Fibroblast of lung (primary cell): ENCODE results near the gene KRCC1.

Experiments used
- EZH2 ChIP-seq: IDR thresholded peaks from 2 replicates; pipeline ENCODE4 v1.5.1; 2012; ENCODE audit warnings: low read length, control low read depth, mild to moderate bottlenecking; ENCODE audit errors: missing control alignments
- TF ChIP-seq, protein P1 (sequence below), 2 donors: IDR thresholded peaks in 1 of 2; conservative IDR thresholded peaks in 1 of 2; 1 replicate in 1 of 2; 2 replicates in 1 of 2; pipeline ENCODE4 v1.5.1; 2011 to 2012; ENCODE audit warnings: low read length in 2 of 2, control low read depth in 1 of 2, inconsistent platforms in 1 of 2, low read depth in 1 of 2, mild to moderate bottlenecking in 1 of 2

DNA sequence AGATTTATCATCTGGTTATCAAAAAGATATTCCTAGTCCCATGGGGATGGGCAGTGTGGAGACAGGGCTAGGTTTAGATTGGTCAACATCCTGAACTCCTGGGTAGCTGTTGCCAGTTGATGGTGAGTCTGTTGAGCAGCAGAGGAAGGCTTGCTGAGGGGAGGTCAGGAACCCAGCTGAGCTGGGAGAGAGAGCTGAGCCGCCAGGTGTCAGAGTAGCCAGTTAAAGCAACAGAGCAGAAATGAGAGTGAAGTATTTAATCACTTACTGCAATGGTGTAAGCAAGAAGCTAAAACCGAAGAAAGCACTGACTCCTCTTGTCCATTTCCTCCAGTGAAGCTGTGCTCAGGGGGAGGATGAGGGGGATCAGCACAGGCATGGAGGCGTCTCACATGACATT lies 41.6 kb upstream of the KRCC1 start:
- TF ChIP-seq, protein P1, sequence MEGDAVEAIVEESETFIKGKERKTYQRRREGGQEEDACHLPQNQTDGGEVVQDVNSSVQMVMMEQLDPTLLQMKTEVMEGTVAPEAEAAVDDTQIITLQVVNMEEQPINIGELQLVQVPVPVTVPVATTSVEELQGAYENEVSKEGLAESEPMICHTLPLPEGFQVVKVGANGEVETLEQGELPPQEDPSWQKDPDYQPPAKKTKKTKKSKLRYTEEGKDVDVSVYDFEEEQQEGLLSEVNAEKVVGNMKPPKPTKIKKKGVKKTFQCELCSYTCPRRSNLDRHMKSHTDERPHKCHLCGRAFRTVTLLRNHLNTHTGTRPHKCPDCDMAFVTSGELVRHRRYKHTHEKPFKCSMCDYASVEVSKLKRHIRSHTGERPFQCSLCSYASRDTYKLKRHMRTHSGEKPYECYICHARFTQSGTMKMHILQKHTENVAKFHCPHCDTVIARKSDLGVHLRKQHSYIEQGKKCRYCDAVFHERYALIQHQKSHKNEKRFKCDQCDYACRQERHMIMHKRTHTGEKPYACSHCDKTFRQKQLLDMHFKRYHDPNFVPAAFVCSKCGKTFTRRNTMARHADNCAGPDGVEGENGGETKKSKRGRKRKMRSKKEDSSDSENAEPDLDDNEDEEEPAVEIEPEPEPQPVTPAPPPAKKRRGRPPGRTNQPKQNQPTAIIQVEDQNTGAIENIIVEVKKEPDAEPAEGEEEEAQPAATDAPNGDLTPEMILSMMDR (conservative IDR thresholded peaks at IDR 0.05 in 1 of 2, IDR thresholded peaks at IDR 0.05 in 1 of 2; ENCODE audit: low read depth in 1 of 2, low read length in 2 of 2): no peak
- no peak for TF ChIP-seq EZH2
